Body of pancreas (tissue), 4 donors: Measurements from ENCODE around the gene EFCAB6.

ENCODE experiments used
- POLR2A ChIP-seq, 3 donors: fragments of 450-650 bp; IDR thresholded peaks; one replicate each; pipeline ENCODE4 v1.6.1; 2016; ENCODE audit warnings: antibody characterized with exemption in 3 of 3, mild to moderate bottlenecking in 2 of 3
- TF ChIP-seq, protein P1 (sequence below), 7 experiments: fragments of 450-650 bp in 4 of 7; fragments of 200-600 bp in 3 of 7; sonication (generic) in 3 of 7; IDR thresholded peaks; one replicate each; pipeline ENCODE4 v1.5.1; 2016 to 2019; ENCODE audit warnings: antibody characterized with exemption in 7 of 7

DNA sequence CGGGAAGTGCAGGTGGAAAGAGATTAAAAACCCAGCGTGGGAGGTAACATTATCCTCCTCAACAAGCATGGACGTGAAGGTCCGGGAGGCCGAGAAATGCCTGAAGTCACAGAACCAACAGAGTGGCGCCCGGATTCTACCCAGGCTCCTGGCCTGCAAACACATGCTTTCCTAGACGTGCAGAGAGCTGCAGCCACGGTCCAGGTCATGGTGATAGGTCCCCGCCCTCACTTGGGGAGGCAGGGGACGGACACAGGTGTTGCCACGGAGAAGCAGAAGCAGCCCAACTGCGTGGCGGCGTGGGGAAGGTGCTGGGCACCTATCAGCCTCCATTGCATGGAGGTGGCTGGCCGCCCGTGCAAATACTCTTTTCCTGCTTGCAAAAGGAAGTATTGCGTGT, 251.5 kb downstream of the EFCAB6 start:
- no peak for TF ChIP-seq POLR2A (IDR thresholded peaks at IDR 0.05)
- TF ChIP-seq, protein P1, sequence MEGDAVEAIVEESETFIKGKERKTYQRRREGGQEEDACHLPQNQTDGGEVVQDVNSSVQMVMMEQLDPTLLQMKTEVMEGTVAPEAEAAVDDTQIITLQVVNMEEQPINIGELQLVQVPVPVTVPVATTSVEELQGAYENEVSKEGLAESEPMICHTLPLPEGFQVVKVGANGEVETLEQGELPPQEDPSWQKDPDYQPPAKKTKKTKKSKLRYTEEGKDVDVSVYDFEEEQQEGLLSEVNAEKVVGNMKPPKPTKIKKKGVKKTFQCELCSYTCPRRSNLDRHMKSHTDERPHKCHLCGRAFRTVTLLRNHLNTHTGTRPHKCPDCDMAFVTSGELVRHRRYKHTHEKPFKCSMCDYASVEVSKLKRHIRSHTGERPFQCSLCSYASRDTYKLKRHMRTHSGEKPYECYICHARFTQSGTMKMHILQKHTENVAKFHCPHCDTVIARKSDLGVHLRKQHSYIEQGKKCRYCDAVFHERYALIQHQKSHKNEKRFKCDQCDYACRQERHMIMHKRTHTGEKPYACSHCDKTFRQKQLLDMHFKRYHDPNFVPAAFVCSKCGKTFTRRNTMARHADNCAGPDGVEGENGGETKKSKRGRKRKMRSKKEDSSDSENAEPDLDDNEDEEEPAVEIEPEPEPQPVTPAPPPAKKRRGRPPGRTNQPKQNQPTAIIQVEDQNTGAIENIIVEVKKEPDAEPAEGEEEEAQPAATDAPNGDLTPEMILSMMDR (IDR thresholded peaks at IDR 0.05): no peak
